K562 (cell line): Measurements from ENCODE around the gene MAD1L1. TPM values are rescaled to one million over a fixed set of nuclear protein-coding genes. Genes with fewer than 3 reads are reported as not detected.

ENCODE experiments used
- ATAC-seq: fragments of 200-7000 bp; cut with Tn5 transposase; 3 replicates; pipeline ENCODE4 v1.9.1; 2020; ENCODE audit warnings: moderate library complexity
- BruUV-seq: library from RNA; stranded (reverse); fragments of 400-500 nt; replicated peaks from 2 replicates; lab custom pipeline; 2021; lab: Mats Ljungman, UMichigan
- CTCF ChIA-PET: fragments of 300-600 bp; formaldehyde crosslinking; extraction: SDS; loops from one replicate; lab custom pipeline; 2021; ENCODE audit warnings: low intra/inter-chr PET ratio; lab: Yijun Ruan, JAX
- POLR2A ChIA-PET: fragments of 300-600, 350-650 bp; sonication (Branson Sonifier 250); formaldehyde crosslinking; extraction: SDS; loops from one replicate; lab custom pipeline; 2021; ENCODE audit warnings: antibody characterized with exemption, inconsistent platforms; lab: Yijun Ruan, JAX
- DNase-seq, 4 experiments: peaks; one replicate each; pipeline versions ENCODE4 v3.0.0 to v3.0.0-alpha.2; 2011 to 2018; ENCODE audit warnings: low spot score in 3 of 4, mixed read lengths in 3 of 4; ENCODE audit errors: extremely low read depth in 1 of 4
- FAIRE-seq: peaks from 2 replicates; lab custom pipeline; 2011; peaks lifted over from hg19 to GRCh38; lab: Jason Lieb, UNC
- H2AFZ ChIP-seq: 2 replicates; pipeline ENCODE4 v1.6.0; 2011; ENCODE audit warnings: low read depth, low read length, control low read depth, inconsistent platforms
- H3K27ac ChIP-seq: fragments of 200-600 bp; 3 replicates; pipeline ENCODE4 v1.8.0; 2011; ENCODE audit warnings: low read depth, mild to moderate bottlenecking, control low read depth, inconsistent platforms, low read length, moderate library complexity, mixed read lengths; ENCODE audit errors: extremely low read depth
- H3K27me3 ChIP-seq, 2 experiments: fragments of 300-600 bp in 1 of 2; 2 replicates in 1 of 2; 3 replicates in 1 of 2; pipeline versions ENCODE4 v1.6.0 to v1.8.0; 2011; ENCODE audit warnings: inconsistent platforms in 2 of 2, low read length in 2 of 2, mild to moderate bottlenecking in 1 of 2, mixed read lengths in 1 of 2, moderate library complexity in 1 of 2; ENCODE audit not compliant: control insufficient read depth in 2 of 2, insufficient read depth in 2 of 2
- H3K36me3 ChIP-seq: fragments of 300-600 bp; 3 replicates; pipeline ENCODE4 v1.8.0; 2011; ENCODE audit warnings: mild to moderate bottlenecking, low read length, inconsistent platforms; ENCODE audit not compliant: control insufficient read depth, insufficient read depth
- H3K4me1 ChIP-seq, 2 experiments: fragments of 200-600 bp in 1 of 2; replicated peaks in 1 of 2; 2 replicates in 1 of 2; 3 replicates in 1 of 2; pipeline versions ENCODE4 v1.5.1 to v1.8.0; 2011; ENCODE audit warnings: inconsistent platforms in 2 of 2, low read length in 2 of 2, mild to moderate bottlenecking in 1 of 2, mixed read lengths in 1 of 2, moderate library complexity in 1 of 2; ENCODE audit not compliant: control insufficient read depth in 2 of 2, insufficient read depth in 2 of 2
- H3K4me2 ChIP-seq: 2 replicates; pipeline ENCODE4 v1.6.1; 2011; ENCODE audit warnings: low read length, control low read depth, inconsistent platforms, mixed read lengths; ENCODE audit not compliant: insufficient read depth
- H3K4me3 ChIP-seq: fragments of 200-600 bp; sonication (generic), shearing (Covaris generic); 2 replicates; pipeline ENCODE4 v1.5.1; 2016; ENCODE audit warnings: control low read depth, inconsistent platforms
- H3K79me2 ChIP-seq: fragments of 200-600 bp; 3 replicates; pipeline ENCODE4 v1.8.0; 2011; ENCODE audit warnings: low read length, inconsistent platforms; ENCODE audit not compliant: control insufficient read depth, insufficient read depth
- H3K9ac ChIP-seq, 2 experiments: 2 replicates each; pipeline versions ENCODE4 v1.6.0 to v1.6.1; 2011; ENCODE audit warnings: low read depth in 2 of 2, low read length in 2 of 2, control low read depth in 1 of 2, inconsistent platforms in 1 of 2, mild to moderate bottlenecking in 1 of 2, mixed read lengths in 1 of 2; ENCODE audit not compliant: insufficient read depth in 1 of 2
- H3K9me1 ChIP-seq: one replicate; pipeline ENCODE4 v1.6.0; 2011; ENCODE audit warnings: inconsistent platforms, mild to moderate bottlenecking, low read length, moderate library complexity; ENCODE audit not compliant: control insufficient read depth, insufficient read depth
- H3K9me3 ChIP-seq: replicated peaks from 2 replicates; pipeline ENCODE4 v1.5.1; 2011; ENCODE audit warnings: low read depth, low read length, inconsistent platforms; ENCODE audit not compliant: control insufficient read depth, insufficient read depth
- H4K20me1 ChIP-seq: replicated peaks from 2 replicates; pipeline ENCODE4 v1.6.1; 2011; ENCODE audit warnings: low read length, inconsistent platforms, mixed read lengths; ENCODE audit not compliant: control insufficient read depth, insufficient read depth
- HSF4 ChIP-seq: fragments of 250-450 bp; sonication (Bioruptor Pico); IDR thresholded peaks from 2 replicates; pipeline ENCODE4 v2.1.2; 2022; ENCODE audit warnings: mild to moderate bottlenecking, moderate library complexity, borderline replicate concordance
- NFRKB ChIP-seq: fragments of 450-650 bp; IDR thresholded peaks from 2 replicates; pipeline ENCODE4 v1.6.1; 2016; ENCODE audit warnings: low read depth
- ZEB2 ChIP-seq: fragments of 450-650 bp; IDR thresholded peaks from 2 replicates; pipeline ENCODE4 v1.6.1; 2016
- ZNF57 ChIP-seq: fragments of 450-650 bp; formaldehyde crosslinking; IDR thresholded peaks from 2 replicates; pipeline ENCODE4 v1.4.0; 2020; ENCODE audit warnings: mild to moderate bottlenecking, moderate library complexity
- WGBS: fragments of 100-300 bp; shearing (Covaris generic); methylation state at CpG from one replicate; pipeline ENCODE4 v1.1.6; 2016; ENCODE audit warnings: low coverage, mixed read lengths; ENCODE audit not compliant: insufficient coverage; ENCODE audit errors: missing lambda C conversion rate; 5-methylcytosine and 5-hydroxymethylcytosine counted together
- in situ Hi-C: fragments of 300-500 bp; cut with MboI; formaldehyde crosslinking; loops from 4 replicates; pipeline ENCODE4 v1.15.0; 2018; ENCODE audit warnings: inconsistent platforms, mixed read lengths
- intact Hi-C: fragments of 100-400 bp; cut with micrococcal nuclease; formaldehyde crosslinking; loops from 2 replicates; pipeline ENCODE4 v1.14.2; 2022
- polyA plus RNA-seq, 8 experiments: library from polyadenylated mRNA; depleted of rRNA in 4 of 8; stranded (reverse) in 5 of 8; unstranded in 3 of 8; fragments of >200 nt; fragmentation: Nextera tagmentation in 2 of 8; fragmentation: Illumina TruSeq in 1 of 8; extraction: Ambion mirVana in 2 of 8; extraction: Trizol in 1 of 8; gene quantifications; 2 replicates each; pipeline versions ENCODE4 v1.2.1 to v1.2.3, GENCODE V29; 2011 to 2014; ENCODE audit warnings: inconsistent platforms in 1 of 8, missing spikeins in 1 of 8
- total RNA-seq, 7 experiments: library from RNA; depleted of rRNA in 6 of 7; stranded (reverse); fragments of >200 nt in 6 of 7; fragmentation: Illumina TruSeq in 2 of 7; extraction: Trizol in 2 of 7; gene quantifications; 2 replicates each; pipeline versions ENCODE4 v1.2.1 to v1.2.3, GENCODE V29; 2011 to 2021; ENCODE audit warnings: low replicate concordance in 1 of 7
- TF ChIP-seq, protein P1 (sequence below): sonication (generic); formaldehyde crosslinking; IDR thresholded peaks from 2 replicates; pipeline ENCODE4 v1.8.1; 2023; ENCODE audit warnings: mild to moderate bottlenecking, missing genetic modification reagents
- TF ChIP-seq, protein P2 (sequence below): IDR thresholded peaks from 3 replicates; pipeline ENCODE4 v1.6.1; 2011; ENCODE audit warnings: borderline replicate concordance, mild to moderate bottlenecking, moderate library complexity; ENCODE audit not compliant: insufficient read length; ENCODE audit errors: extremely low read depth

The MAD1L1 gene
- total and polyA plus RNA-seq, 9 of the 15 experiments (the other 6 are each of a cell fraction or from before 2014, with no cell fraction given): 1.7 to 89.7 (median 18.0) TPM

DNA sequence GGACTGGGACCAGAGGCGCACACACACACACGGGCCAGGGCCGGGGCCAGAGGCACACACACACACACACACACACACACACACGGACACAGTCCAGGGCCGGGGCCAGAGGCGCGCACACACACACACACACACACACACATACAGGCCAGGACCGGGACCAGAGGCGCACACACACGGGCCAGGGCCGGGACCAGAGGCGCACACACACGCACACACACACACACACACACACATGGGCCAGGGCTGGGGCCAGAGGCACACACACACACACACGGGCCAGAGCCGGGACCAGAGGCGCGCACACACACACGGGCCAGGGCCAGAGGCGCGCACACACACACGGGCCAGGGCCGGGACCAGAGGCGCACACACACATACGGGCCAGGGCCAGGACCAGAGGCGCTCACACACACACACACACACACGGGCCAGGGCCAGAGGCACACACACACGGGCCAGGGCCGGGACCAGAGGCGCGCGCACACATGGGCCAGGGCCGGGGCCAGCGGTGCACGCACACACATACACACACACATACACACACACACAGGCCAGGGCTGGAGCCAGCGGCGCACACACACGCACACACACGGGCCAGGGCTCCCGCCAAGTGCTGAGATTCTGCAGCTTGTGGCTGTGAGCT is 293.8 kb downstream of the MAD1L1 start:
- Histone ChIP-seq H3K9me1 (no peaks in the 10 kb centered on the region), H2AFZ (no peak overlapping the region), H3K9me3 (0 out of 2 replicates have a peak, but pooled peaks cover 2% of the 10 kb centered on the region), H3K4me1 (peaks cover 5 to 41% of the 10 kb centered on the region in 2 experiments; a peak in 4 of 5 replicates), H3K79me2 (no peaks in the 10 kb centered on the region), H3K9ac (no peak overlapping the region), H3K27ac (no peak overlapping the region), H3K36me3 (no peaks in the 10 kb centered on the region), H3K4me2 (no peak overlapping the region), H3K4me3 (no peak overlapping the region), H4K20me1 (no peaks in the 10 kb centered on the region), H3K27me3 (no peaks in the 10 kb centered on the region)
- ChIA-PET CTCF (no interaction called here), POLR2A (interaction anchor here (0.7 kb wide), 1 partner anchor 20 kb away, joined by 4 read pairs; no protein-coding TSS in a partner anchor)
- FAIRE-seq: no peak
- no peak for DNase-seq
- ATAC-seq: no peak
- intact Hi-C loops (no loop called here), in situ Hi-C loops (no loop called here)
- no TSS peak for BruUV-seq
- WGBS: 98% methylated on average over 16 of the region's 39 CpGs
- no peak for TF ChIP-seq HSF4
- TF ChIP-seq, protein P1, sequence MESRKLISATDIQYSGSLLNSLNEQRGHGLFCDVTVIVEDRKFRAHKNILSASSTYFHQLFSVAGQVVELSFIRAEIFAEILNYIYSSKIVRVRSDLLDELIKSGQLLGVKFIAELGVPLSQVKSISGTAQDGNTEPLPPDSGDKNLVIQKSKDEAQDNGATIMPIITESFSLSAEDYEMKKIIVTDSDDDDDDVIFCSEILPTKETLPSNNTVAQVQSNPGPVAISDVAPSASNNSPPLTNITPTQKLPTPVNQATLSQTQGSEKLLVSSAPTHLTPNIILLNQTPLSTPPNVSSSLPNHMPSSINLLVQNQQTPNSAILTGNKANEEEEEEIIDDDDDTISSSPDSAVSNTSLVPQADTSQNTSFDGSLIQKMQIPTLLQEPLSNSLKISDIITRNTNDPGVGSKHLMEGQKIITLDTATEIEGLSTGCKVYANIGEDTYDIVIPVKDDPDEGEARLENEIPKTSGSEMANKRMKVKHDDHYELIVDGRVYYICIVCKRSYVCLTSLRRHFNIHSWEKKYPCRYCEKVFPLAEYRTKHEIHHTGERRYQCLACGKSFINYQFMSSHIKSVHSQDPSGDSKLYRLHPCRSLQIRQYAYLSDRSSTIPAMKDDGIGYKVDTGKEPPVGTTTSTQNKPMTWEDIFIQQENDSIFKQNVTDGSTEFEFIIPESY (CRISPR knock-in tag): peak; percentile 89

DNA sequence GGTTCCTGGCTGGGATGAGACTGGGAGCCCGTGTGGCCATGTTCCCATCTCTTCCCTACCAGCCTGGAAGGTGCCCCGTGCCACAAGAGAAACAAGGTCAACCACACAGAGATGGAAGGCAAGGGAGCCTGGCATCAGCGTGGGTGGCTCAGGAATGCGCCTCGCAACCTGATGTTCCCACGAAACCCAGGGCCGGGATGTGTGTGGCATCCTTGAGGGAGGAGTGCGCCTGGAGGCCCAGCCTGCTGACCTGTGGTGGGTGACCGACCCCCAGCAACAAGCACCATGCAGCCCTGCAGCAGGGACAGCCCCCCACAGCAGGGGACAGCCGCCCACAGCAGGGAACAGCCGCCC is 295.5 kb downstream of the MAD1L1 start:
- POLR2A ChIA-PET: no interaction called here
- no peak for DNase-seq

More for the DNA sequence above, 295.5 kb downstream of the MAD1L1 start:
- no peaks in the 10 kb centered on the region for H3K36me3 ChIP-seq
- no peaks in the 10 kb centered on the region for H4K20me1 ChIP-seq
- peaks cover 5 to 40% of the 10 kb centered on the region in 2 experiments; a peak in 3 of 5 replicates for H3K4me1 ChIP-seq
- no peaks in the 10 kb centered on the region for H3K79me2 ChIP-seq
- H3K9me3 ChIP-seq: 0 out of 2 replicates have a peak, but pooled peaks cover 2% of the 10 kb centered on the region
- BruUV-seq: no TSS peak
- no peak overlapping the region for H2AFZ ChIP-seq
- ATAC-seq (no peak), FAIRE-seq (no peak)
- H3K9ac ChIP-seq: no peak overlapping the region
- TF ChIP-seq ZEB2 (no peak), ZNF57 (no peak), NFRKB (no peak)
- TF ChIP-seq, protein P2, sequence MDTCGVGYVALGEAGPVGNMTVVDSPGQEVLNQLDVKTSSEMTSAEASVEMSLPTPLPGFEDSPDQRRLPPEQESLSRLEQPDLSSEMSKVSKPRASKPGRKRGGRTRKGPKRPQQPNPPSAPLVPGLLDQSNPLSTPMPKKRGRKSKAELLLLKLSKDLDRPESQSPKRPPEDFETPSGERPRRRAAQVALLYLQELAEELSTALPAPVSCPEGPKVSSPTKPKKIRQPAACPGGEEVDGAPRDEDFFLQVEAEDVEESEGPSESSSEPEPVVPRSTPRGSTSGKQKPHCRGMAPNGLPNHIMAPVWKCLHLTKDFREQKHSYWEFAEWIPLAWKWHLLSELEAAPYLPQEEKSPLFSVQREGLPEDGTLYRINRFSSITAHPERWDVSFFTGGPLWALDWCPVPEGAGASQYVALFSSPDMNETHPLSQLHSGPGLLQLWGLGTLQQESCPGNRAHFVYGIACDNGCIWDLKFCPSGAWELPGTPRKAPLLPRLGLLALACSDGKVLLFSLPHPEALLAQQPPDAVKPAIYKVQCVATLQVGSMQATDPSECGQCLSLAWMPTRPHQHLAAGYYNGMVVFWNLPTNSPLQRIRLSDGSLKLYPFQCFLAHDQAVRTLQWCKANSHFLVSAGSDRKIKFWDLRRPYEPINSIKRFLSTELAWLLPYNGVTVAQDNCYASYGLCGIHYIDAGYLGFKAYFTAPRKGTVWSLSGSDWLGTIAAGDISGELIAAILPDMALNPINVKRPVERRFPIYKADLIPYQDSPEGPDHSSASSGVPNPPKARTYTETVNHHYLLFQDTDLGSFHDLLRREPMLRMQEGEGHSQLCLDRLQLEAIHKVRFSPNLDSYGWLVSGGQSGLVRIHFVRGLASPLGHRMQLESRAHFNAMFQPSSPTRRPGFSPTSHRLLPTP: no peak
- no peak overlapping the region for H3K4me2 ChIP-seq
- no peaks in the 10 kb centered on the region for H3K9me1 ChIP-seq
- CTCF ChIA-PET: no interaction called here
- WGBS: 83% methylated on average over 10 of the region's 11 CpGs
- H3K27ac ChIP-seq: no peak overlapping the region
- intact Hi-C loops (no loop called here), in situ Hi-C loops (no loop called here)
- no peaks in the 10 kb centered on the region for H3K27me3 ChIP-seq
- H3K4me3 ChIP-seq: no peak overlapping the region
